ENCODE data around the gene KIAA1328. TPM values are rescaled to one million over a fixed set of nuclear protein-coding genes. Genes with fewer than 3 reads are reported as not detected.

Gene KIAA1328
- total RNA-seq, 1 donor, result 8.7 TPM

DNA sequence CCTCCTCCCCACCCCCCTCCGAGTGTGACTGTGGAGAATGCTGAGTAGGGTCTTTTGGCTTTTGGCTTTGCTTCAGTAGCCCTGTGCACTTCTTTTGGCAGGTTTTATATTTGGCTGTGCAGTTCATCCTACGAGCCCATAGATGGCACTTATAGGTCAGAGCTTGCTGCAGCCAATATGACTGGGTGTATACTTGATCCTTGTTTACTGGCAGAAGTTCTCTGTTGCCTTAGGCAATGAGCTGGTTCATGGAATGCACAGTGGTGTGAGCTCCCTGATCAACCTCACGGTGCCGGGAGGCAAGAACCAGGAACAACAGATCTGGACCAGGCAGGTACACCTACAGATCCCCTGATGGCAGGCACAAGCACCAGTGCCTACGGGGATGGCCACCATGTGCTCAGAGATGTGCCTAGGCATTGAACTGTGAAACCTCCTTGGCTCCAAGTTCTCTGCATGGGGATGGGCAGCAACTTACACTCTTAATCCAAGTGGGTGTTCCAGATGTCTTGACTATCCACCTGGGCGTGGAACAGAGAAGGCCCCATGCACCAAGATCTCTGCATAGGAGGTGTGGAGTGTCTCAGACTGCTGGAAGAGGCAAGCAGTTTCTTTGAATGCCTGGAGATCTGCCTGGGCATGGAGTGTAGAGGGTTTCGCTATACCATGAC, 190.4 kb downstream of the KIAA1328 start:
- Histone ChIP-seq H3K4me3 (ENCODE audit: insufficient read depth, low read length) (no peak overlapping the region), H3K9me3 (ENCODE audit: low read depth, low read length) (no peaks in the 10 kb centered on the region), H3K4me2 (ENCODE audit: insufficient read depth, low read length) (no peak overlapping the region), H3K4me1 (ENCODE audit: insufficient read depth, low read length) (no peaks in the 10 kb centered on the region), H3K36me3 (ENCODE audit: insufficient read depth, low read length) (no peaks in the 10 kb centered on the region), H3K27me3 (ENCODE audit: insufficient read depth, low read length) (no peaks in the 10 kb centered on the region), H4K20me1 (ENCODE audit: insufficient read depth, low read length) (no peaks in the 10 kb centered on the region), H3K79me2 (ENCODE audit: insufficient read depth, low read length) (no peaks in the 10 kb centered on the region), H2AFZ (ENCODE audit: low read length) (no peak overlapping the region), H3K27ac (ENCODE audit: low read depth, low read length) (no peak overlapping the region)
- no peak for DNase-seq (ENCODE audit: insufficient read length, low spot score, missing footprints)
- TF ChIP-seq, protein P1, sequence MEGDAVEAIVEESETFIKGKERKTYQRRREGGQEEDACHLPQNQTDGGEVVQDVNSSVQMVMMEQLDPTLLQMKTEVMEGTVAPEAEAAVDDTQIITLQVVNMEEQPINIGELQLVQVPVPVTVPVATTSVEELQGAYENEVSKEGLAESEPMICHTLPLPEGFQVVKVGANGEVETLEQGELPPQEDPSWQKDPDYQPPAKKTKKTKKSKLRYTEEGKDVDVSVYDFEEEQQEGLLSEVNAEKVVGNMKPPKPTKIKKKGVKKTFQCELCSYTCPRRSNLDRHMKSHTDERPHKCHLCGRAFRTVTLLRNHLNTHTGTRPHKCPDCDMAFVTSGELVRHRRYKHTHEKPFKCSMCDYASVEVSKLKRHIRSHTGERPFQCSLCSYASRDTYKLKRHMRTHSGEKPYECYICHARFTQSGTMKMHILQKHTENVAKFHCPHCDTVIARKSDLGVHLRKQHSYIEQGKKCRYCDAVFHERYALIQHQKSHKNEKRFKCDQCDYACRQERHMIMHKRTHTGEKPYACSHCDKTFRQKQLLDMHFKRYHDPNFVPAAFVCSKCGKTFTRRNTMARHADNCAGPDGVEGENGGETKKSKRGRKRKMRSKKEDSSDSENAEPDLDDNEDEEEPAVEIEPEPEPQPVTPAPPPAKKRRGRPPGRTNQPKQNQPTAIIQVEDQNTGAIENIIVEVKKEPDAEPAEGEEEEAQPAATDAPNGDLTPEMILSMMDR (IDR thresholded peaks at IDR 0.05; ENCODE audit: extremely low read depth, low read depth, low read length), result peak; percentile 21

DNA sequence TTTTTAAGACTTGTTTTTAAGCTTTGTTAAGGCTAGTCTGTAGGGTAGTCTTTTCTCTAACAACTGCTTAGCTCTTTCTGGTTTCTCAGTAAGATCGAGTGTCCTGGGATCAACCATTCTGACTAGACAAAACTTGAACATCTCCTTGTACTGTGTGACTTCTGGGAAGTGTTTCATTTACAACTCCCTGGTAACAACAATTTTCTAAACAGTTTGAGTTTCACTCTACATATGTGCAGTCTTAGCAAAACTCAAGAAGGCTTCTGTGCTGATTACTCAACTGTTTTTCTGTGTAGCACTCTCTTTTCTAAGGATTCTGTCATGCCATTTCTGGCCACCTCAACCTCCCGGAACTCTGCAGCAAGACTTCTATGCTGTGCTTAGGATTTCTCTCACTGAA, 204.5 kb downstream of the KIAA1328 start:
- Histone ChIP-seq H3K4me2 (ENCODE audit: insufficient read depth, low read length) (no peak overlapping the region), H3K36me3 (ENCODE audit: insufficient read depth, low read length) (no peaks in the 10 kb centered on the region), H3K9me3 (ENCODE audit: low read depth, low read length) (no peaks in the 10 kb centered on the region), H3K27me3 (ENCODE audit: insufficient read depth, low read length) (no peaks in the 10 kb centered on the region), H3K27ac (ENCODE audit: low read depth, low read length) (no peak overlapping the region), H2AFZ (ENCODE audit: low read length) (no peak overlapping the region), H4K20me1 (ENCODE audit: insufficient read depth, low read length) (no peaks in the 10 kb centered on the region), H3K4me1 (ENCODE audit: insufficient read depth, low read length) (no peaks in the 10 kb centered on the region), H3K79me2 (ENCODE audit: insufficient read depth, low read length) (no peaks in the 10 kb centered on the region), H3K4me3 (ENCODE audit: insufficient read depth, low read length) (no peak overlapping the region)
- no peak for DNase-seq (ENCODE audit: insufficient read length, low spot score, missing footprints)
- TF ChIP-seq, protein P1 (IDR thresholded peaks at IDR 0.05; ENCODE audit: extremely low read depth, low read depth, low read length), result no peak

DNA sequence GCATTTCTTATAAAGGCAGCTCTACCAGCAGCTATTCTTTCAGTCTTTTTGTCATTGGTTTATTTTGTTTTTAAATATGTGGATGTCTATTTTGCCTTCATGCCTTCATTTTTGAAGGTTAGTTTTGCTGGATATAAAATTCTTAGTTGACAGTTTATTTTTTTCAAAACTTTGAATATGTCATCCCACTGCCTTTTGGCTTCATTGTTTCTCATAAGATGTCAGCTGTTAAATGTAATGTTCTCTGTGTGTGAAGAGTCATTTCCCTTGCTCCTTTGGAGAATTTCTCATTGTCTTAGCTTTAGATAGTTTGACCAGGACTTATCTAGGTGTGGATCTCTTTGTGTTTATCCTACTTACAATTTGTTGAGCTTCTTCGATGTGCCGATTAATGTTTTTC, 213.5 kb downstream of the KIAA1328 start:
- Histone ChIP-seq H3K9me3 (ENCODE audit: low read depth, low read length) (peaks cover 4% of the 10 kb centered on the region), H3K4me2 (ENCODE audit: insufficient read depth, low read length) (no peak overlapping the region), H3K4me1 (ENCODE audit: insufficient read depth, low read length) (no peaks in the 10 kb centered on the region), H3K27ac (ENCODE audit: low read depth, low read length) (no peak overlapping the region), H3K27me3 (ENCODE audit: insufficient read depth, low read length) (no peaks in the 10 kb centered on the region), H2AFZ (ENCODE audit: low read length) (no peak overlapping the region), H3K79me2 (ENCODE audit: insufficient read depth, low read length) (no peaks in the 10 kb centered on the region), H3K36me3 (ENCODE audit: insufficient read depth, low read length) (no peaks in the 10 kb centered on the region), H3K4me3 (ENCODE audit: insufficient read depth, low read length) (no peak overlapping the region), H4K20me1 (ENCODE audit: insufficient read depth, low read length) (no peaks in the 10 kb centered on the region)
- TF ChIP-seq, protein P1 (IDR thresholded peaks at IDR 0.05; ENCODE audit: extremely low read depth, low read depth, low read length), result no peak
- no peak for DNase-seq (ENCODE audit: insufficient read length, low spot score, missing footprints)

DNA sequence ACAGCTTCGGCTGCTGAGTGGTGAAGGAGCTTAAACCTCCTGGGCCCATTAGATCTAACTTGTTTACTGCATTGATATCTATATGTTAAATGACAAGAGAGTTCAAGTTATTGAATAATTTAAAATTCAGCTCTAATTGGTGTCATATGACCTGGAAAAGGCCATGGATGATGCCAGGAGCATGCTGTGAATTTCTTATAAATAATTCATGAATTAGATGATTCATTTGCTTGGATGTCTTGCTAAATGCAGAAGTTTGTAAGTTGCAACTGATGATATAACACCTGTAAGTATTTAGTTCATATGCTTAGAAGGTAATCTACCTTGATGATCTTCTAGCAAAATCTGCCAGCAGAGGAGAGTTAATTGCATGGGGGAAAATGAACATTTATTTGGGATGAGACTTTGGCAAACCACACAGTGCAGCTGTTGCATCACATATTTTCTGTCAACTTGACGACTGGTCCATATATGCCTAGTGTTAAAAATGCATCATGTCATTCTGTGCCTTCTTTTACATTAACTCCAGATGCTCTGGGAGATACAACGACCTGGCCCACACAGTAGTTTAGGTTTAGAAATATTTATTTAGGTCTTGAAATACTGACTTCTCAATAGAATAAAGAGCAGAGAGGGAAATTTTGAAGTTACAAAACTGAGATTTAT, 226.3 kb downstream of the KIAA1328 start:
- Histone ChIP-seq H3K79me2 (ENCODE audit: insufficient read depth, low read length) (no peaks in the 10 kb centered on the region), H3K36me3 (ENCODE audit: insufficient read depth, low read length) (no peaks in the 10 kb centered on the region), H3K27me3 (ENCODE audit: insufficient read depth, low read length) (no peaks in the 10 kb centered on the region), H2AFZ (ENCODE audit: low read length) (no peak overlapping the region), H3K4me2 (ENCODE audit: insufficient read depth, low read length) (no peak overlapping the region), H3K27ac (ENCODE audit: low read depth, low read length) (no peak overlapping the region), H3K4me3 (ENCODE audit: insufficient read depth, low read length) (no peak overlapping the region), H3K4me1 (ENCODE audit: insufficient read depth, low read length) (no peaks in the 10 kb centered on the region), H3K9me3 (ENCODE audit: low read depth, low read length) (no peaks in the 10 kb centered on the region), H4K20me1 (ENCODE audit: insufficient read depth, low read length) (no peaks in the 10 kb centered on the region)
- TF ChIP-seq, protein P1 (IDR thresholded peaks at IDR 0.05; ENCODE audit: extremely low read depth, low read depth, low read length), result no peak
- no peak for DNase-seq (ENCODE audit: insufficient read length, low spot score, missing footprints)

Measured in osteoblast (primary cell).